Activated CD4-positive, alpha-beta T cell treated with anti-CD3 and anti-CD28 coated beads for 36 hours (primary cell): ENCODE results near the gene BTN2A1. TPM values are rescaled to one million over a fixed set of nuclear protein-coding genes. Genes with fewer than 3 reads are reported as not detected.

Experiments
- total RNA-seq, 2 experiments: library from RNA; stranded (reverse); gene quantifications; one replicate each; pipeline ENCODE4 v1.2.3, GENCODE V29; 2021

The BTN2A1 gene
- total RNA-seq, 2 experiments from 2014 or later, result 17.3 to 17.5 TPM

Other genes with a start within 250 kb of the BTN2A1 start
- gene BTN3A2, start 92.8 kb upstream of the BTN2A1 start, total RNA-seq, result 10 to 100 TPM; 62.5 to 62.8 TPM
- gene BTN2A2, start 74.8 kb upstream of the BTN2A1 start, total RNA-seq, result 10 to 100 TPM; 13.6 to 14.7 TPM
- gene BTN3A1, start 55.7 kb upstream of the BTN2A1 start, total RNA-seq, result 10 to 100 TPM; 31.4 to 33.2 TPM
- 10 to 100 TPM; 33.3 to 34.1 TPM for gene BTN3A3, start 17.5 kb upstream of the BTN2A1 start, total RNA-seq
- gene BTN1A1, start 42.3 kb downstream of the BTN2A1 start, total RNA-seq, result not detected
- gene HMGN4, start 80.4 kb downstream of the BTN2A1 start, total RNA-seq, result 10 to 100 TPM; 63.6 to 86.4 TPM
- 10 to 100 TPM; 21.5 to 24.9 TPM for gene ABT1, start 139.0 kb downstream of the BTN2A1 start, total RNA-seq
- 1 to 10 TPM; 5.2 to 8.4 TPM for gene ZNF322, start 201.8 kb downstream of the BTN2A1 start, total RNA-seq